ENCODE measurements around the gene OCIAD1. TPM values are rescaled to one million over a fixed set of nuclear protein-coding genes. Genes with fewer than 3 reads are reported as not detected.

The OCIAD1 gene
- total and polyA plus RNA-seq, 10 of the 15 experiments (the other 5 are each of a cell fraction or from before 2014, with no cell fraction given), result 89.1 to 196 (median 136) TPM

DNA sequence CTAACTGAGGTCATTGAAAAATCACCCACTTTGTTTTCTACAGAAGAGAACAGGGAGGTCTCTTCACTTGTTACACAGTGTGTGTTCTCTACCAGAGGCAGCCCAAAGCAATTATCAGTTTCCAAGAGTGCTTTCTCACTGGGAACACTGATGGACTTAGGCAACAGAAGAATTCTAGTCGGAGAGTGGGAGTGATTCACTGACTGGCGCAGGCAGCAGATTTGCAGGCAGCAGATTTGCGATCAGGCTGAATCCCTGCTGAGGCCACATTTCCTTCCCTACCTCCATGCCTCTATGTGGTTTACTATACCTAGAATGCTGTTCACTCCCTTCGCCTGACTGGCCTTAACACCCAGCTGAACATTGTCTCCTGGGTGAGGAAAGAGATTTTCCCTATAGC is 69.1 kb downstream of the OCIAD1 start:
- no peak overlapping the region for H3K4me2 ChIP-seq (ENCODE audit: control insufficient read depth, insufficient read depth)
- peaks cover 0 to 9% of the 10 kb centered on the region in 2 experiments; a peak in 2 of 4 replicates for H3K36me3 ChIP-seq (ENCODE audit: control insufficient read depth in 2 of 2, insufficient read depth in 2 of 2, low read length in 1 of 2)
- WGBS (ENCODE audit: insufficient coverage, insufficient replicate concordance, low lambda C conversion rate, missing lambda C conversion rate), result 96% methylated on average over 4 of the region's 4 CpGs
- no peak for DNase-seq (ENCODE audit: low read depth, low spot score)
- ChIA-PET POLR2A (no interaction called here), SMC1A (ENCODE audit: uncharacterized antibody, unreplicated experiment) (interaction anchor here (1.0 to 1.3 kb wide), 2 partner anchors 320 to 321 kb away, joined by 3 to 4 read pairs; no protein-coding TSS in a partner anchor), RAD21 (ENCODE audit: unreplicated experiment) (no interaction called here), CTCF (interaction anchor here (1.2 kb wide), 1 partner anchor 321 kb away, joined by 3 read pairs; no protein-coding TSS in a partner anchor)
- H3K27ac ChIP-seq (ENCODE audit: control insufficient read depth, insufficient read depth), result peak overlapping the region; percentile 27; the same call in 1 of the 2 replicates
- H3K27me3 ChIP-seq (replicated peaks in 1 of 2; ENCODE audit: control insufficient read depth in 2 of 2, insufficient read depth in 2 of 2, low read length in 1 of 2), result no peaks in the 10 kb centered on the region
- BruUV-seq (replicated peaks), result no TSS peak
- H4K20me1 ChIP-seq (ENCODE audit: control insufficient read depth, insufficient read depth), result no peaks in the 10 kb centered on the region
- no peaks in the 10 kb centered on the region for H3K4me1 ChIP-seq (ENCODE audit: control insufficient read depth, insufficient read depth, low read length)
- FAIRE-seq, result no peak
- TF ChIP-seq SRF (IDR thresholded peaks at IDR 0.05; ENCODE audit: low read depth in 2 of 2, low read length in 2 of 2) (no peak), TBL1XR1 (IDR thresholded peaks at IDR 0.05; ENCODE audit: low read depth, low read length) (no peak), TCF7 (IDR thresholded peaks at IDR 0.05; ENCODE audit: borderline replicate concordance) (no peak), FOXM1 (IDR thresholded peaks at IDR 0.05; ENCODE audit: low read depth, low read length) (no peak)
- TF ChIP-seq, protein P1, sequence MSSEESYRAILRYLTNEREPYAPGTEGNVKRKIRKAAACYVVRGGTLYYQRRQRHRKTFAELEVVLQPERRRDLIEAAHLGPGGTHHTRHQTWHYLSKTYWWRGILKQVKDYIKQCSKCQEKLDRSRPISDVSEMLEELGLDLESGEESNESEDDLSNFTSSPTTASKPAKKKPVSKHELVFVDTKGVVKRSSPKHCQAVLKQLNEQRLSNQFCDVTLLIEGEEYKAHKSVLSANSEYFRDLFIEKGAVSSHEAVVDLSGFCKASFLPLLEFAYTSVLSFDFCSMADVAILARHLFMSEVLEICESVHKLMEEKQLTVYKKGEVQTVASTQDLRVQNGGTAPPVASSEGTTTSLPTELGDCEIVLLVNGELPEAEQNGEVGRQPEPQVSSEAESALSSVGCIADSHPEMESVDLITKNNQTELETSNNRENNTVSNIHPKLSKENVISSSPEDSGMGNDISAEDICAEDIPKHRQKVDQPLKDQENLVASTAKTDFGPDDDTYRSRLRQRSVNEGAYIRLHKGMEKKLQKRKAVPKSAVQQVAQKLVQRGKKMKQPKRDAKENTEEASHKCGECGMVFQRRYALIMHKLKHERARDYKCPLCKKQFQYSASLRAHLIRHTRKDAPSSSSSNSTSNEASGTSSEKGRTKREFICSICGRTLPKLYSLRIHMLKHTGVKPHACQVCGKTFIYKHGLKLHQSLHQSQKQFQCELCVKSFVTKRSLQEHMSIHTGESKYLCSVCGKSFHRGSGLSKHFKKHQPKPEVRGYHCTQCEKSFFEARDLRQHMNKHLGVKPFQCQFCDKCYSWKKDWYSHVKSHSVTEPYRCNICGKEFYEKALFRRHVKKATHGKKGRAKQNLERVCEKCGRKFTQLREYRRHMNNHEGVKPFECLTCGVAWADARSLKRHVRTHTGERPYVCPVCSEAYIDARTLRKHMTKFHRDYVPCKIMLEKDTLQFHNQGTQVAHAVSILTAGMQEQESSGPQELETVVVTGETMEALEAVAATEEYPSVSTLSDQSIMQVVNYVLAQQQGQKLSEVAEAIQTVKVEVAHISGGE (CRISPR knock-in tag; IDR thresholded peaks at IDR 0.05), result no peak
- TF ChIP-seq, protein P2, sequence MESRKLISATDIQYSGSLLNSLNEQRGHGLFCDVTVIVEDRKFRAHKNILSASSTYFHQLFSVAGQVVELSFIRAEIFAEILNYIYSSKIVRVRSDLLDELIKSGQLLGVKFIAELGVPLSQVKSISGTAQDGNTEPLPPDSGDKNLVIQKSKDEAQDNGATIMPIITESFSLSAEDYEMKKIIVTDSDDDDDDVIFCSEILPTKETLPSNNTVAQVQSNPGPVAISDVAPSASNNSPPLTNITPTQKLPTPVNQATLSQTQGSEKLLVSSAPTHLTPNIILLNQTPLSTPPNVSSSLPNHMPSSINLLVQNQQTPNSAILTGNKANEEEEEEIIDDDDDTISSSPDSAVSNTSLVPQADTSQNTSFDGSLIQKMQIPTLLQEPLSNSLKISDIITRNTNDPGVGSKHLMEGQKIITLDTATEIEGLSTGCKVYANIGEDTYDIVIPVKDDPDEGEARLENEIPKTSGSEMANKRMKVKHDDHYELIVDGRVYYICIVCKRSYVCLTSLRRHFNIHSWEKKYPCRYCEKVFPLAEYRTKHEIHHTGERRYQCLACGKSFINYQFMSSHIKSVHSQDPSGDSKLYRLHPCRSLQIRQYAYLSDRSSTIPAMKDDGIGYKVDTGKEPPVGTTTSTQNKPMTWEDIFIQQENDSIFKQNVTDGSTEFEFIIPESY (IDR thresholded peaks at IDR 0.05), result no peak
- no peak overlapping the region for H3K9ac ChIP-seq (ENCODE audit: control insufficient read depth, insufficient read depth, low read length)
- in situ Hi-C loops (cut with MboI) (no loop called here), intact Hi-C loops (cut with micrococcal nuclease; ENCODE audit: unreplicated experiment) (no loop called here)
- no peaks in the 10 kb centered on the region for H3K79me2 ChIP-seq (ENCODE audit: control insufficient read depth, insufficient read depth, low read length)
- H3K4me3 ChIP-seq, result no peak overlapping the region
- H3K9me3 ChIP-seq (replicated peaks; ENCODE audit: control insufficient read depth, insufficient read depth, low read length), result no peaks in the 10 kb centered on the region
- peak; percentile 26 for ATAC-seq
- no peak overlapping the region for H2AFZ ChIP-seq (ENCODE audit: control insufficient read depth, low read depth, low read length)

Data from GM12878 (cell line).